ENCODE results near the gene HSPA1A. TPM values are rescaled to one million over a fixed set of nuclear protein-coding genes. Genes with fewer than 3 reads are reported as not detected.
"Not testable (repeated sequence)": the region's sequence is repeated elsewhere in the genome, so short reads cannot be mapped to it uniquely, and the experiment has no call there.

The HSPA1A gene
- total RNA-seq, 2 donors from 2014 or later, result 15.1 to 20.2 TPM

DNA sequence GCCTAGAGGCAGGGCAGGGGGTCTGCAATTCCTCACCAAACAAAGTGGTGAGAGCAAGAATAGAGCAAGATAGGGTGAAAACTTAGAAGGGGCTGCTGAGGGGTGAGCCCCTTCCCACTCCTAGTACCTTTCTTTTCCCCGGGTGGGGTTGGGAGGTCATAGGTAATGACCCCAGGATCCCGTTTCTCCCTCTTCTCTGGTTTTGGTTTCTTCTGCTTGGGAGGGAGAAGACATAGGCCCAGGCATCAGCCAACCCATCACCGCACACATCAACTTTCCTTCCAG is 23.3 kb upstream of the HSPA1A start:
- DNase-seq (no peak), ATAC-seq (no peak)
- Mint-ChIP-seq H3K27ac (no peak overlapping the region), H3K36me3 (ENCODE audit: low read depth) (peaks cover 8% of the 10 kb centered on the region), H3K4me1 (peaks cover 26% of the 10 kb centered on the region), H3K27me3 (no peaks in the 10 kb centered on the region), H3K4me3 (peak overlapping the region; percentile 66)
- no peaks in the 10 kb centered on the region for H3K9me3 ChIP-seq (ENCODE audit: control insufficient read depth, low read length, poor library complexity, severe bottlenecking)

GRCh38 chr6:31792761-31793171 is 22.6 kb upstream of the HSPA1A start:
- no peaks in the 10 kb centered on the region for H3K9me3 ChIP-seq (ENCODE audit: control insufficient read depth, low read length, poor library complexity, severe bottlenecking)
- peaks cover 8% of the 10 kb centered on the region for H3K36me3 Mint-ChIP-seq (ENCODE audit: low read depth)
- no peak overlapping the region for H3K4me3 Mint-ChIP-seq
- DNase-seq, result no peak
- ATAC-seq, result no peak
- H3K27me3 Mint-ChIP-seq, result no peaks in the 10 kb centered on the region
- peaks cover 33% of the 10 kb centered on the region for H3K4me1 Mint-ChIP-seq
- no peak overlapping the region for H3K27ac Mint-ChIP-seq

DNA sequence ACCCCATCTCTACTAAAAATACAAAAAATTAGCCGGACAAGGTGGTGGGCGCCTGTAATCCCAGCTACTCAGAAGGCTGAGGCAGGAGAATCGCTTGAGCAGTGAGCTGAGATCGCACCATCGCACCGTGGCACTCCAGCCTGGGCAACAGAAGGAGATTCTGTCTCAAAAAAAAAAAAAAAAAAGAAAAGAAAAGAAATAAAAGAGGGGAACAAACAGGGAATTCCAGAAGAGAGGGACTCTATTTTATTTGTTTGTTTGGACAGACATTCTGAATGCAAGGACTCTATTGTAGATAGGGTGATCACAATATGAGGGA is 21.5 kb upstream of the HSPA1A start:
- DNase-seq; ATAC-seq; H3K27me3 Mint-ChIP-seq; H3K36me3 Mint-ChIP-seq (ENCODE audit: low read depth); H3K9me3 ChIP-seq (ENCODE audit: control insufficient read depth, low read length, poor library complexity, severe bottlenecking): not testable (repeated sequence)
- Mint-ChIP-seq H3K27ac (peak overlapping the region; percentile 98), H3K4me1 (peaks cover 36% of the 10 kb centered on the region), H3K4me3 (peak overlapping the region; percentile 95)

DNA sequence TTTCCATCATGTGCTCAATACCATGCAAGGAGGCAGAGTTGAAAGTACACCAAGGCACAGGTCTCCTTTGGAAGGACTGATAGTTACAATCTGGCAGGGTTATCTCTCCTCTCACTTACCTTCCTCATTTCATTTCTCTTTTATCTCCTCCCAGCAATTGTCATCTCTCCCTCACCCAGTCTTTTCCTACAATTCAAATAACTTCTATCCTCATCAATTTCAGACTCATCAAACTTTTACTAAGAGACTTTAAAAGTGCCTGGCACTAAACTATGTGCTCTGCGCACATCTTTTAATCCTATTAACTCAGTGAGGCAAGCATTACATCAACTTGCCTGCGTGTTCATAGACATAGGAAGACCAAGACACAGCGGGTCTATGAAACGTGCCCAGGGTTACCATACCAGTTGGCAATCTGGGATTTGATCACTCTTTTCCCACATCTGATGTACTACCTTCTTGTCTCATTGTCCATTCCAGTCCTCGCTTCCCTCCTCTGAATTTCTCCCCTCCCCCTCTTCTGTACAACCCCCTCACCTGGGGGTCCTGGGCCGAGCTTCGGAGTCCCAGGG is 21.0 kb upstream of the HSPA1A start:
- no peaks in the 10 kb centered on the region for H3K9me3 ChIP-seq (ENCODE audit: control insufficient read depth, low read length, poor library complexity, severe bottlenecking)
- Mint-ChIP-seq H3K4me3 (peak overlapping the region; percentile 95), H3K4me1 (peaks cover 36% of the 10 kb centered on the region), H3K27me3 (no peaks in the 10 kb centered on the region), H3K27ac (peak overlapping the region; percentile 98), H3K36me3 (ENCODE audit: low read depth) (peaks cover 8% of the 10 kb centered on the region)
- DNase-seq (no peak), ATAC-seq (no peak)

- peaks cover 8% of the 10 kb centered on the region for H3K36me3 Mint-ChIP-seq (ENCODE audit: low read depth)
- H3K27me3 Mint-ChIP-seq, result no peaks in the 10 kb centered on the region
- peak overlapping the region; percentile 95 for H3K4me3 Mint-ChIP-seq
- H3K9me3 ChIP-seq (ENCODE audit: control insufficient read depth, low read length, poor library complexity, severe bottlenecking), result no peaks in the 10 kb centered on the region
- H3K27ac Mint-ChIP-seq, result peak overlapping the region; percentile 98
- ATAC-seq, result peak; percentile 7
- peak in 1 of 3 donors; percentile 12 for DNase-seq
- peaks cover 36% of the 10 kb centered on the region for H3K4me1 Mint-ChIP-seq
Measured at GRCh38 chr6:31794866-31795615, 20.3 kb upstream of the HSPA1A start.

DNA sequence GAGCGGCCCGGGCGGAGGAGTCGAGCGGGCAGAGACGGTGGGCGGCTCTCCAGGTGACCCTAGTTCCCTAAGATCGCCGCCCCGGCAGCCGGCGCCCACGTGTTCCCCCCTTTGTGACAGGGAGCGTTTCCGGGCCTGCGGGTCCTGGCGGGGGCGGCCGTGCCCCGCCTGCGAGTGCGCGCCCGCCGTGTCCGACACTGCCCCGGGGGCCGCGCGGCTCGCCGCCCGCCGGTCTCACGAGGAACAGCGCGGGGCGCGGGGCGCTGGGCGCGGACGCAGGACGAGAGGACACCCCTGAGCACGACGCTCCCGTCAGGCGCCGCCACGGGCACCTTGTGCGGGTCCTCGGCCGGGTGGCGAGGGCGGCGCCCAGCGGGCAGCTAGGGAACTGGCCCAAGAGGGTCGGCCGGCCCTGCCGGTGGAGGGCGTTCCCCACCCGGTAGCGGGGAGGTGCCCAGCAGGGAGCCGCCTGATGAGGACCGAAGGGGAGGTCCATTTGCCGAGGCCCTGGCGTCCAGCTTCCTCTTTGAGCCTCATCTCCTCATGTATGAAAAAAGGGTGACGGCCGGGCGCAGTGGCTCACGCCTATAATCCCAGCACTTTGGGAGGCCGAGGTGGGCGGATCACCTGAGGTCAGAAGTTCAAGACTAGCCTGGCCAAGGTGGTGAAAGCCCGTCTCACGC is 19.6 kb upstream of the HSPA1A start, which contains the start of gene VARS1:
Gene VARS1, minus strand, starts transcription at position 137 of the 683 bp plus-strand sequence. CDS start 535 bp downstream, outside the sequence.
- peak; percentile 74 to 82 (median 78) for DNase-seq
- H3K9me3 ChIP-seq (ENCODE audit: control insufficient read depth, low read length, poor library complexity, severe bottlenecking), result no peaks in the 10 kb centered on the region
- Mint-ChIP-seq H3K4me1 (peaks cover 33% of the 10 kb centered on the region), H3K27me3 (no peaks in the 10 kb centered on the region), H3K4me3 (peak within 1 kb of the TSS; percentile 95), H3K27ac (peak within 1 kb of the TSS; percentile 98), H3K36me3 (ENCODE audit: low read depth) (peaks cover 5% of the 10 kb centered on the region)
- ATAC-seq, result peak; percentile 88

- Mint-ChIP-seq H3K27me3 (no peaks in the 10 kb centered on the region), H3K4me3 (peak overlapping the region; percentile 53), H3K27ac (peak overlapping the region; percentile 98), H3K36me3 (ENCODE audit: low read depth) (peaks cover 2% of the 10 kb centered on the region), H3K4me1 (peaks cover 30% of the 10 kb centered on the region)
- no peaks in the 10 kb centered on the region for H3K9me3 ChIP-seq (ENCODE audit: control insufficient read depth, low read length, poor library complexity, severe bottlenecking)
- no peak for DNase-seq
- no peak for ATAC-seq
Measured at GRCh38 chr6:31796993-31797385, 18.4 kb upstream of the HSPA1A start.

DNA sequence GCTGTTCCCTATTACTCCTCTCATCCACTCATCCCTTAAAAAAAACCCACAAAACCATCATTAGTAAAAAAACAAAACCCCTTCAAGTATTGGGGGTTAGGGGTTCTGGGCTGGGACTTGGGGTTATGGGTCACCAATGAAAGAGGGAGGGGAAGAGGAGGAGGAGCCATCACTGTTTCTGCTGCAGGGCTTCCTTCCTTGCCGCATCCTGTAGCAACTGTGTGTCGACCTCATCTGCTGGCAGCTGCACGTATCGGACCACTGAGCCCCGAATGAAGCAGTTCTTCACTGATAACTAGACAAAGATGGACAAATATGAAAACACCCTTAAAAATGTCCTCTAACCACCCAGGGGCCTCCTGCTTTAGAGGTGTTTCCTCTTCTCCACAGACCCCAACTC is 17.8 kb upstream of the HSPA1A start:
- peaks cover 27% of the 10 kb centered on the region for H3K4me1 Mint-ChIP-seq
- DNase-seq (no peak), ATAC-seq (peak; percentile 28)
- no peaks in the 10 kb centered on the region for H3K9me3 ChIP-seq (ENCODE audit: control insufficient read depth, low read length, poor library complexity, severe bottlenecking)
- no peaks in the 10 kb centered on the region for H3K36me3 Mint-ChIP-seq (ENCODE audit: low read depth)
- H3K27ac Mint-ChIP-seq, result peak overlapping the region; percentile 98
- no peaks in the 10 kb centered on the region for H3K27me3 Mint-ChIP-seq
- H3K4me3 Mint-ChIP-seq, result peak overlapping the region; percentile 73

DNA sequence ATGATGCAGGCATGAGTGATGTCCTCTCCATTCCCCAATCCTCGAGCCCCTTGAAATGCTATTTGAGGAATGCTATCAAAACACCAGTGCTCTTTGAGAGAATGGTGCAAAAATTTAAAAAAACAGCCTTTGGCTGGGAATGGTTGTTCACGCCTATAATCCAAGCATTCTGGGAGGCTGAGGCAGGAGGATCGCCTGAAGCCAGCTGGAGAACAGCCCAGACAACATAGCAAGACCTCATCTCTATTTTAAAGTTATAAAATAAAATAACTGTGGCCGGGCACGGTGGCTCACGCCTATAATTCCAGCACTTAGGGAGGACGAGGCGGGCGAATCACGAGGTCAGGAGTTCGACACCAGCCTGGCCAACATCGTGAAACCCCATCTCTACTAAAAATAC is 15.6 kb upstream of the HSPA1A start:
- Mint-ChIP-seq H3K4me3 (no peak overlapping the region), H3K27me3 (no peaks in the 10 kb centered on the region), H3K4me1 (peaks cover 21% of the 10 kb centered on the region), H3K36me3 (ENCODE audit: low read depth) (no peaks in the 10 kb centered on the region), H3K27ac (no peak overlapping the region)
- no peaks in the 10 kb centered on the region for H3K9me3 ChIP-seq (ENCODE audit: control insufficient read depth, low read length, poor library complexity, severe bottlenecking)
- DNase-seq (no peak), ATAC-seq (no peak)

DNA sequence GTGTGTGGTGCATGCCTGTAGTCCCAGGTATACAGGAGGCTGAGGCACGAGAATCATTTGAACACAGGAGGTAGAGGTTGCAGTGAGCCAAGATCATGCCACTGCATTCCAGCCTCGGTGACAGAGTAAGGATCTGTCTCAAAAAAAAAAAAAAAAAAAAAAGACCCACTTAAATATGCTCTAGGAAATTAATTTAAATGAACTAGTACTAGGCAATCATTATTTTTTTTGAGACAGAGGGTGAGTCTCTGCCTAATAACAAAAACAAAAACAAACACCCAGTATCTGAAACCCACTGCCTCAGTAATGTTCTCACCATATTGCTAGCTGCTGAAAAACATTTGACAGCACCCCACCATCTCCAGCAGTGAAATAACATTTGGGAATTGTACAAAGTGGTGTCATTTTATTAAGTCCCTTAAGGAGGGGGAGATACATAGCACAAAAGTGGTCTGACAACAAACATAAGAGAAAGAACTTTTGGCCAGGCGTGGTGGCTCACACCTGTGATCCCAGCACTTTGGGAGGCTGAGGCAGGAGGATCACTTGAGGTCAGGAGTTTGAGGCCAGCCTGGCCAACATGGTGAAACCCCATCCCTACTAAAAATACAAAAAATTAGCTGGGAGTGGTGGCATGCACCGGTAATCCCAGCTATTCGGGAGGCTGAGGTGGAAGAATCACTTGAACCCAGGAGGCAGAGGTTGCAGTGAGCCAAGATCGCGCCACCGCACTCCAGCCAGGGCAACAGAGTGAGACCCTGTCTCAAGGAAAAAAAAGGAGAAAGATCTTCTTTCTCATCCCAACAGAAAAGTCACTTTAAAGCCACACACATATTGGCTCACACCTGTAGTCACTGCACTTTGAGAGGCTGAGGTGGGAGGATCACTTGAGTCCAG is 14.1 kb upstream of the HSPA1A start:
- not testable (repeated sequence) for H3K27me3 Mint-ChIP-seq; ATAC-seq; H3K4me3 Mint-ChIP-seq; DNase-seq; H3K36me3 Mint-ChIP-seq (ENCODE audit: low read depth); H3K27ac Mint-ChIP-seq; H3K9me3 ChIP-seq (ENCODE audit: control insufficient read depth, low read length, poor library complexity, severe bottlenecking)
- H3K4me1 Mint-ChIP-seq, result peaks cover 23% of the 10 kb centered on the region

DNA sequence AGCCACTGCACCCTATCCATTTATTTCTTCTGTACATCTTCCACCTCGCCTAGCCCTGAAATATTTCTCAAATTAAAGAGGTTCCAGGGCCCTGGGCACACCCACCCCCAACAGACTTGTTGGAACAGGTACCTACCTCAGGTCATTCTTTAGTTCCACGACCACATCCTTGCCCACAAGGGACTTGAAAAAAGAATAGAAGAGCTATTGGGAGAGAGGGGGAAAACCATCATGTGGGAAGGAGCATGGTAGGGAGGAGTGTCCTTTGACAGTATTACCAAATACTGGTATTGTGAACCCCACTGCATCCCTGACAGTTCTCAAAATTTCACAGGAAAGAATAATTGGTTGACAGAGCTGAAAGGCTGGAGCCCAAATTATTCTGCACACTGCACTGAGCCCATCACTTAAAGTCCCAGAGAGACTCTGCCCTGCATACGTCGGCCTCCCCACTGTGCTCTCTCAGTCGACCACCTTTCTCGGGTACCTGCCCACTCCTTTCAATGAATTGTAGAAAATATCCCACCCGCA is 9.3 kb upstream of the HSPA1A start:
- Mint-ChIP-seq H3K4me3 (peak overlapping the region; percentile 94), H3K4me1 (peaks cover 23% of the 10 kb centered on the region), H3K27me3 (no peaks in the 10 kb centered on the region), H3K27ac (peak overlapping the region; percentile 94), H3K36me3 (ENCODE audit: low read depth) (peaks cover 5% of the 10 kb centered on the region)
- DNase-seq (no peak), ATAC-seq (peak; percentile 7)
- H3K9me3 ChIP-seq (ENCODE audit: control insufficient read depth, low read length, poor library complexity, severe bottlenecking), result no peaks in the 10 kb centered on the region

GRCh38 chr6:31806470-31807272 is 8.7 kb upstream of the HSPA1A start, which contains the start of gene LSM2:
Gene LSM2, minus strand, starts transcription at chr6:31806966. Its CDS starts 209 bp downstream, at chr6:31806757.
- Mint-ChIP-seq H3K4me1 (peaks cover 23% of the 10 kb centered on the region), H3K36me3 (ENCODE audit: low read depth) (peaks cover 5% of the 10 kb centered on the region), H3K27me3 (no peaks in the 10 kb centered on the region), H3K4me3 (peak within 1 kb of the TSS; percentile 94), H3K27ac (peak within 1 kb of the TSS; percentile 94)
- DNase-seq (peak; percentile 96 to 97 (median 97)), ATAC-seq (peak; percentile 99)
- H3K9me3 ChIP-seq (ENCODE audit: control insufficient read depth, low read length, poor library complexity, severe bottlenecking), result no peaks in the 10 kb centered on the region

Measured in T-helper 17 cell (primary cell).